CD4-positive, CD25-positive, alpha-beta regulatory T cell (primary cell): ENCODE results near the gene PET100. TPM values are rescaled to one million over a fixed set of nuclear protein-coding genes. Genes with fewer than 3 reads are reported as not detected.

Experiments used
- ATAC-seq, 2 donors: fragments of 150-1000 bp; cut with Tn5 transposase; one replicate each; pipeline ENCODE4 v1.10.0; 2021; ENCODE audit warnings: low read depth in 2 of 2, moderate number of reproducible peaks in 2 of 2, moderate library complexity in 1 of 2
- DNase-seq, 3 donors: peaks; one replicate each; pipeline versions ENCODE4 v3.0.0 to v3.0.0-alpha.2; 2012 to 2022; ENCODE audit warnings: mixed read lengths in 1 of 3
- H3K27ac ChIP-seq: one replicate; pipeline ENCODE4 v1.7.0; 2013; ENCODE audit warnings: mild to moderate bottlenecking, low read length; ENCODE audit not compliant: insufficient read depth, poor library complexity, severe bottlenecking
- H3K27me3 ChIP-seq: one replicate; pipeline ENCODE4 v1.7.0; 2013; ENCODE audit warnings: low read length; ENCODE audit not compliant: control insufficient read depth, insufficient read depth
- H3K36me3 ChIP-seq: one replicate; pipeline ENCODE4 v1.7.0; 2013; ENCODE audit warnings: mild to moderate bottlenecking, low read length, moderate library complexity; ENCODE audit not compliant: control insufficient read depth, insufficient read depth
- H3K4me1 ChIP-seq: 2 replicates; pipeline ENCODE4 v1.7.0; 2013; ENCODE audit warnings: mild to moderate bottlenecking, low read length; ENCODE audit not compliant: insufficient read depth, control insufficient read depth, poor library complexity, severe bottlenecking
- H3K4me3 ChIP-seq: one replicate; pipeline ENCODE4 v1.7.0; 2013; ENCODE audit warnings: low read depth, mild to moderate bottlenecking, low read length, moderate library complexity
- H3K9me3 ChIP-seq, 2 experiments: 1 replicate in 1 of 2; 2 replicates in 1 of 2; pipeline ENCODE4 v1.7.0; 2013; ENCODE audit warnings: low read length in 2 of 2, mild to moderate bottlenecking in 1 of 2, moderate library complexity in 1 of 2; ENCODE audit not compliant: control insufficient read depth in 2 of 2
- H3K27ac Mint-ChIP-seq, 3 donors: one replicate each; pipeline ENCODE4 v1.8.0; 2020 to 2022; ENCODE audit warnings: mild to moderate bottlenecking in 3 of 3, mixed read lengths in 3 of 3, moderate library complexity in 2 of 3
- H3K27me3 Mint-ChIP-seq: one replicate; pipeline ENCODE4 v1.8.0; 2022; ENCODE audit warnings: mild to moderate bottlenecking, mixed read lengths
- H3K36me3 Mint-ChIP-seq: one replicate; pipeline ENCODE4 v1.8.0; 2020; ENCODE audit warnings: mixed read lengths
- H3K4me1 Mint-ChIP-seq, 4 donors: one replicate each; pipeline ENCODE4 v1.8.0; 2020 to 2022; ENCODE audit warnings: mixed read lengths in 4 of 4, mild to moderate bottlenecking in 1 of 4
- H3K4me3 Mint-ChIP-seq, 4 donors: one replicate each; pipeline ENCODE4 v1.8.0; 2020 to 2022; ENCODE audit warnings: mild to moderate bottlenecking in 4 of 4, mixed read lengths in 4 of 4, moderate library complexity in 3 of 4
- H3K9me3 Mint-ChIP-seq, 7 donors: one replicate each; pipeline ENCODE4 v1.8.0; 2020 to 2022; ENCODE audit warnings: mixed read lengths in 7 of 7, mild to moderate bottlenecking in 3 of 7, moderate library complexity in 2 of 7
- polyA plus RNA-seq, 4 donors: library from polyadenylated mRNA; unstranded; fragments of 300-500 nt; fragmentation: Illumina TruSeq; gene quantifications; one replicate each; pipeline ENCODE4 v1.2.3, GENCODE V29; 2021
- total RNA-seq: library from RNA; stranded (reverse); gene quantifications from one replicate; pipeline ENCODE4 v1.2.3, GENCODE V29; 2022

PET100 gene
- total and polyA plus RNA-seq, 5 donors from 2014 or later = 116 to 500 (median 298) TPM

- Mint-ChIP-seq H3K27me3 (peaks cover 48% of the 10 kb centered on the region), H3K27ac (no peak within 1 kb of the TSS), H3K4me1 (peaks cover 0 to 7% (median 4%) of the 10 kb centered on the region in 4 donors), H3K36me3 (no peaks in the 10 kb centered on the region), H3K9me3 (no peaks in the 10 kb centered on the region), H3K4me3 (peak within 1 kb of the TSS in 1 of 4 donors; percentile 15)
- Histone ChIP-seq H3K4me3 (no peak within 1 kb of the TSS), H3K36me3 (no peaks in the 10 kb centered on the region), H3K27ac (no peak within 1 kb of the TSS), H3K27me3 (no peaks in the 10 kb centered on the region), H3K9me3 (no peaks in the 10 kb centered on the region), H3K4me1 (peaks cover 3% of the 10 kb centered on the region)
- DNase-seq (no peak), ATAC-seq (no peak)
Measured at GRCh38 chr19:7668842-7669241, 39.2 kb downstream of the PET100 start, which contains the start of gene RETN. RETN (plus strand) TSS chr19:7669049; CDS start chr19:7669327, 278 bp downstream.

DNA sequence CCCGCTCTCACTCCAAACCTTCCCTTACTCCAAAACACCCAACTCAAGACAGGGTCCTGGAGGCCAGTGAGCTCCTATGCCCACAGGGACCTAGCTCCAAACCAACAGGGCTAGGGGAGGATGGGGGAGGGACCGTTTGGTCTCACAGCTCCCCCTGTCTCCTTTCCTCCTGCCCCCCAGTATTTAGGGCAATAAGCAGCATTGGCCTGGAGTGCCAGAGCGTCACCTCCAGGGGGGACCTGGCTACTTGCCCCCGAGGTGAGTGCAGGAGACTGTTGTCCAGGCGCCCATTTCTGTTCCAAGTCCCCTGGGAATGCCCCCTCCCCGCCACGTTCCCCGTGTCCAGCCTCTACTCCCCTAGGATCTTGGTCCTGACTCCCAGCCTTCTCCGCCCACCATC is 40.0 kb downstream of the PET100 start:
- Histone ChIP-seq H3K4me3 (no peak overlapping the region), H3K27ac (no peak overlapping the region), H3K36me3 (no peaks in the 10 kb centered on the region), H3K27me3 (no peaks in the 10 kb centered on the region), H3K9me3 (no peaks in the 10 kb centered on the region), H3K4me1 (peaks cover 3% of the 10 kb centered on the region)
- DNase-seq = no peak
- Mint-ChIP-seq H3K27ac (no peak overlapping the region), H3K4me3 (peak overlapping the region in 1 of 4 donors; percentile 15), H3K9me3 (no peaks in the 10 kb centered on the region), H3K27me3 (peaks cover 54% of the 10 kb centered on the region), H3K4me1 (peaks cover 2 to 11% (median 5%) of the 10 kb centered on the region in 4 donors), H3K36me3 (no peaks in the 10 kb centered on the region)
- ATAC-seq = no peak

GRCh38 chr19:7670150-7670783 is 40.7 kb downstream of the PET100 start:
- Mint-ChIP-seq H3K4me3 (peak overlapping the region in 2 of 4 donors; percentile 50 to 62), H3K27ac (no peak overlapping the region), H3K36me3 (no peaks in the 10 kb centered on the region), H3K4me1 (peaks cover 2 to 11% (median 6%) of the 10 kb centered on the region in 4 donors), H3K27me3 (peaks cover 49% of the 10 kb centered on the region), H3K9me3 (no peaks in the 10 kb centered on the region)
- Histone ChIP-seq H3K4me3 (no peak overlapping the region), H3K27me3 (no peaks in the 10 kb centered on the region), H3K4me1 (peaks cover 3% of the 10 kb centered on the region), H3K36me3 (no peaks in the 10 kb centered on the region), H3K27ac (no peak overlapping the region), H3K9me3 (no peaks in the 10 kb centered on the region)
- ATAC-seq (peak in 1 of 2 donors; percentile 28), DNase-seq (peak in 1 of 3 donors; percentile 39)

DNA sequence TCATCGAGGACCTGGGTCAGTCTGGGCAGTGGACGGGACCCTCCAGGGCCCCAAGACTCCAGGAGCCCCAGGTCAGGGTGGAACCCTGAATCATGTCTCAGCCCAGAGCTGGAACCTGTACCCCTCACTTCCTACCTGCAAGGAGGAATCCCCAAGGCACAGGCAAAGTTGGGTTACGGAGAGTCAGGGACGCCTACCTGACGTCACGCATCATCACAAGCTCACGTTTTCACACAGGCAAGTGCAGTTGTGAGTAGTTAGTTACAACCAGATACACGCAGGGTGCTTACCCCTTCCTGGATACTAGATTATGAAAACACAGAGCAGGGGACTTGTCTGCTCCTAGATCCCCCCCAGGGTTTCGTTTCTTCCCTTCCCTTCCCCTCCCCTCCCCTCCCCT is 41.2 kb downstream of the PET100 start:
- H3K27me3 ChIP-seq = peaks cover under 1% of the 10 kb centered on the region
- DNase-seq (no peak), ATAC-seq (no peak)
- H3K27ac ChIP-seq = no peak overlapping the region
- no peaks in the 10 kb centered on the region for H3K9me3 ChIP-seq
- H3K4me1 ChIP-seq = peaks cover 3% of the 10 kb centered on the region
- H3K4me3 ChIP-seq = no peak overlapping the region
- H3K4me1 Mint-ChIP-seq = peaks cover 2 to 11% (median 6%) of the 10 kb centered on the region in 4 donors
- H3K36me3 ChIP-seq = no peaks in the 10 kb centered on the region
- peaks cover 44% of the 10 kb centered on the region for H3K27me3 Mint-ChIP-seq
- no peak overlapping the region for H3K27ac Mint-ChIP-seq
- H3K9me3 Mint-ChIP-seq = peaks cover 0 to under 1% (median 0%) of the 10 kb centered on the region in 7 donors
- peak overlapping the region in 1 of 4 donors; percentile 62 for H3K4me3 Mint-ChIP-seq
- no peaks in the 10 kb centered on the region for H3K36me3 Mint-ChIP-seq

- DNase-seq (no peak), ATAC-seq (no peak)
- Mint-ChIP-seq H3K36me3 (no peaks in the 10 kb centered on the region), H3K27ac (no peak overlapping the region), H3K4me1 (peaks cover 5 to 24% (median 10%) of the 10 kb centered on the region in 4 donors), H3K27me3 (peaks cover 54% of the 10 kb centered on the region), H3K4me3 (no peak overlapping the region), H3K9me3 (peaks cover 0 to 1% (median 0%) of the 10 kb centered on the region in 7 donors)
- no peaks in the 10 kb centered on the region for H3K9me3 ChIP-seq
- H3K36me3 ChIP-seq = no peaks in the 10 kb centered on the region
- peaks cover 12% of the 10 kb centered on the region for H3K4me1 ChIP-seq
- H3K27ac ChIP-seq = no peak overlapping the region
- peaks cover 2% of the 10 kb centered on the region for H3K27me3 ChIP-seq
- no peak overlapping the region for H3K4me3 ChIP-seq
Measured at GRCh38 chr19:7672522-7672921, 42.9 kb downstream of the PET100 start.

GRCh38 chr19:7674010-7675005 is 44.7 kb downstream of the PET100 start:
- Histone ChIP-seq H3K4me3 (no peak overlapping the region), H3K36me3 (no peaks in the 10 kb centered on the region), H3K27me3 (peaks cover 2% of the 10 kb centered on the region), H3K4me1 (peaks cover 18% of the 10 kb centered on the region), H3K27ac (no peak overlapping the region), H3K9me3 (no peaks in the 10 kb centered on the region)
- H3K4me3 Mint-ChIP-seq = peak overlapping the region in 1 of 4 donors; percentile 61
- H3K4me1 Mint-ChIP-seq = peaks cover 8 to 35% (median 13%) of the 10 kb centered on the region in 4 donors
- H3K27me3 Mint-ChIP-seq = peaks cover 59% of the 10 kb centered on the region
- H3K36me3 Mint-ChIP-seq = no peaks in the 10 kb centered on the region
- H3K27ac Mint-ChIP-seq = no peak overlapping the region
- H3K9me3 Mint-ChIP-seq = peaks cover 0 to 1% (median 0%) of the 10 kb centered on the region in 7 donors
- ATAC-seq (peak in 1 of 2 donors; percentile 38), DNase-seq (peak in 1 of 3 donors; percentile 70)

- Histone ChIP-seq H3K27ac (no peak overlapping the region), H3K36me3 (no peaks in the 10 kb centered on the region), H3K27me3 (peaks cover 2% of the 10 kb centered on the region), H3K4me1 (peaks cover 30% of the 10 kb centered on the region), H3K4me3 (no peak overlapping the region), H3K9me3 (no peaks in the 10 kb centered on the region)
- Mint-ChIP-seq H3K4me1 (peaks cover 9 to 40% (median 16%) of the 10 kb centered on the region in 4 donors), H3K27ac (no peak overlapping the region), H3K9me3 (peaks cover 0 to 1% (median 0%) of the 10 kb centered on the region in 7 donors), H3K4me3 (peak overlapping the region in 1 of 4 donors; percentile 52), H3K36me3 (no peaks in the 10 kb centered on the region), H3K27me3 (peaks cover 49% of the 10 kb centered on the region)
- ATAC-seq (no peak), DNase-seq (no peak)
Measured at GRCh38 chr19:7676376-7676775, 46.8 kb downstream of the PET100 start.
